ENCODE measurements around the gene AARSD1. TPM values are rescaled to one million over a fixed set of nuclear protein-coding genes. Genes with fewer than 3 reads are reported as not detected.

Gene AARSD1
- total and polyA plus RNA-seq, 2 experiments from 2014 or later: 25.7 to 74.4 TPM

DNA sequence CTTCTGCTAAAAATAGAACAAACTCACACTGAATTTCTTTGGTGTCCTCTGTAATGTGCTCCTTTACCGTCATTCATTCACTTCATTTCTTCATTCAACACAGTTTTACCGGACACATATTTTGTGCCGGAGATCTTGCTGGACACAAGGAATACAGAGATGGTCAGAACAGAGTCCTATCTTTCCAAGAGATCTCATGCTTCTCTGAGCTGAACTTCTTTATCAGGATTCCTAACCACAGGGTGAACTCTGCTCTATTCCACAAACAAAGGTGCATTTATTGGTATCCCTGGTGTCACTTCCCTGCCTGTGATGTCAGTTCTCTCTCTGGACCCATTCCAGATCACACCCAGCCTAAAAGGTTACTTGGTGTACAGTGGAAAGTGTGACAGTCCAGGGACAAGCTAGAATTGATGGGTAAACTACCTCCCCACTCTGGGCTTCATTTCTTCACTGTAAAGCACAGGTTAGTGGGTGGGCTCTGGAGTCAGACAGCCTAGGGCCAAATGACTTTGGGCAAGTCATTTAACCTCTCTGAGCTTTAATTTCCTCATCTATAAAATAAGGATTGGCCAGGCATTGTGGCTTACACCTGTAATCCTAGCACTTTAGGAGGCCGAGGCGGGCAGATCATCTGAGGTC, 46.5 kb upstream of the AARSD1 start (continued):
- TF ChIP-seq, protein P1, sequence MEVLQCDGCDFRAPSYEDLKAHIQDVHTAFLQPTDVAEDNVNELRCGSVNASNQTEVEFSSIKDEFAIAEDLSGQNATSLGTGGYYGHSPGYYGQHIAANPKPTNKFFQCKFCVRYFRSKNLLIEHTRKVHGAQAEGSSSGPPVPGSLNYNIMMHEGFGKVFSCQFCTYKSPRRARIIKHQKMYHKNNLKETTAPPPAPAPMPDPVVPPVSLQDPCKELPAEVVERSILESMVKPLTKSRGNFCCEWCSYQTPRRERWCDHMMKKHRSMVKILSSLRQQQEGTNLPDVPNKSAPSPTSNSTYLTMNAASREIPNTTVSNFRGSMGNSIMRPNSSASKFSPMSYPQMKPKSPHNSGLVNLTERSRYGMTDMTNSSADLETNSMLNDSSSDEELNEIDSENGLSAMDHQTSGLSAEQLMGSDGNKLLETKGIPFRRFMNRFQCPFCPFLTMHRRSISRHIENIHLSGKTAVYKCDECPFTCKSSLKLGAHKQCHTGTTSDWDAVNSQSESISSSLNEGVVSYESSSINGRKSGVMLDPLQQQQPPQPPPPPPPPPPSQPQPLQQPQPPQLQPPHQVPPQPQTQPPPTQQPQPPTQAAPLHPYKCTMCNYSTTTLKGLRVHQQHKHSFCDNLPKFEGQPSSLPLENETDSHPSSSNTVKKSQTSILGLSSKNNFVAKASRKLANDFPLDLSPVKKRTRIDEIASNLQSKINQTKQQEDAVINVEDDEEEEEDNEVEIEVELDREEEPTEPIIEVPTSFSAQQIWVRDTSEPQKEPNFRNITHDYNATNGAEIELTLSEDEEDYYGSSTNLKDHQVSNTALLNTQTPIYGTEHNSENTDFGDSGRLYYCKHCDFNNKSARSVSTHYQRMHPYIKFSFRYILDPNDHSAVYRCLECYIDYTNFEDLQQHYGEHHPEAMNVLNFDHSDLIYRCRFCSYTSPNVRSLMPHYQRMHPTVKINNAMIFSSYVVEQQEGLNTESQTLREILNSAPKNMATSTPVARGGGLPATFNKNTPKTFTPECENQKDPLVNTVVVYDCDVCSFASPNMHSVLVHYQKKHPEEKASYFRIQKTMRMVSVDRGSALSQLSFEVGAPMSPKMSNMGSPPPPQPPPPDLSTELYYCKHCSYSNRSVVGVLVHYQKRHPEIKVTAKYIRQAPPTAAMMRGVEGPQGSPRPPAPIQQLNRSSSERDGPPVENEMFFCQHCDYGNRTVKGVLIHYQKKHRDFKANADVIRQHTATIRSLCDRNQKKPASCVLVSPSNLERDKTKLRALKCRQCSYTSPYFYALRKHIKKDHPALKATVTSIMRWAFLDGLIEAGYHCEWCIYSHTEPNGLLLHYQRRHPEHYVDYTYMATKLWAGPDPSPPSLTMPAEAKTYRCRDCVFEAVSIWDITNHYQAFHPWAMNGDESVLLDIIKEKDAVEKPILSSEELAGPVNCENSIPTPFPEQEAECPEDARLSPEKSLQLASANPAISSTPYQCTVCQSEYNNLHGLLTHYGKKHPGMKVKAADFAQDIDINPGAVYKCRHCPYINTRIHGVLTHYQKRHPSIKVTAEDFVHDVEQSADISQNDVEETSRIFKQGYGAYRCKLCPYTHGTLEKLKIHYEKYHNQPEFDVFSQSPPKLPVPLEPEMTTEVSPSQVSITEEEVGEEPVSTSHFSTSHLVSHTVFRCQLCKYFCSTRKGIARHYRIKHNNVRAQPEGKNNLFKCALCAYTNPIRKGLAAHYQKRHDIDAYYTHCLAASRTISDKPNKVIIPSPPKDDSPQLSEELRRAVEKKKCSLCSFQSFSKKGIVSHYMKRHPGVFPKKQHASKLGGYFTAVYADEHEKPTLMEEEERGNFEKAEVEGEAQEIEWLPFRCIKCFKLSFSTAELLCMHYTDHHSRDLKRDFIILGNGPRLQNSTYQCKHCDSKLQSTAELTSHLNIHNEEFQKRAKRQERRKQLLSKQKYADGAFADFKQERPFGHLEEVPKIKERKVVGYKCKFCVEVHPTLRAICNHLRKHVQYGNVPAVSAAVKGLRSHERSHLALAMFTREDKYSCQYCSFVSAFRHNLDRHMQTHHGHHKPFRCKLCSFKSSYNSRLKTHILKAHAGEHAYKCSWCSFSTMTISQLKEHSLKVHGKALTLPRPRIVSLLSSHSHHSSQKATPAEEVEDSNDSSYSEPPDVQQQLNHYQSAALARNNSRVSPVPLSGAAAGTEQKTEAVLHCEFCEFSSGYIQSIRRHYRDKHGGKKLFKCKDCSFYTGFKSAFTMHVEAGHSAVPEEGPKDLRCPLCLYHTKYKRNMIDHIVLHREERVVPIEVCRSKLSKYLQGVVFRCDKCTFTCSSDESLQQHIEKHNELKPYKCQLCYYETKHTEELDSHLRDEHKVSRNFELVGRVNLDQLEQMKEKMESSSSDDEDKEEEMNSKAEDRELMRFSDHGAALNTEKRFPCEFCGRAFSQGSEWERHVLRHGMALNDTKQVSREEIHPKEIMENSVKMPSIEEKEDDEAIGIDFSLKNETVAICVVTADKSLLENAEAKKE (CRISPR knock-in tag; IDR thresholded peaks at IDR 0.05): no peak
- TF ChIP-seq, protein P2, sequence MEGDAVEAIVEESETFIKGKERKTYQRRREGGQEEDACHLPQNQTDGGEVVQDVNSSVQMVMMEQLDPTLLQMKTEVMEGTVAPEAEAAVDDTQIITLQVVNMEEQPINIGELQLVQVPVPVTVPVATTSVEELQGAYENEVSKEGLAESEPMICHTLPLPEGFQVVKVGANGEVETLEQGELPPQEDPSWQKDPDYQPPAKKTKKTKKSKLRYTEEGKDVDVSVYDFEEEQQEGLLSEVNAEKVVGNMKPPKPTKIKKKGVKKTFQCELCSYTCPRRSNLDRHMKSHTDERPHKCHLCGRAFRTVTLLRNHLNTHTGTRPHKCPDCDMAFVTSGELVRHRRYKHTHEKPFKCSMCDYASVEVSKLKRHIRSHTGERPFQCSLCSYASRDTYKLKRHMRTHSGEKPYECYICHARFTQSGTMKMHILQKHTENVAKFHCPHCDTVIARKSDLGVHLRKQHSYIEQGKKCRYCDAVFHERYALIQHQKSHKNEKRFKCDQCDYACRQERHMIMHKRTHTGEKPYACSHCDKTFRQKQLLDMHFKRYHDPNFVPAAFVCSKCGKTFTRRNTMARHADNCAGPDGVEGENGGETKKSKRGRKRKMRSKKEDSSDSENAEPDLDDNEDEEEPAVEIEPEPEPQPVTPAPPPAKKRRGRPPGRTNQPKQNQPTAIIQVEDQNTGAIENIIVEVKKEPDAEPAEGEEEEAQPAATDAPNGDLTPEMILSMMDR (conservative IDR thresholded peaks at IDR 0.05; ENCODE audit: low read depth in 2 of 2): no peak

DNA sequence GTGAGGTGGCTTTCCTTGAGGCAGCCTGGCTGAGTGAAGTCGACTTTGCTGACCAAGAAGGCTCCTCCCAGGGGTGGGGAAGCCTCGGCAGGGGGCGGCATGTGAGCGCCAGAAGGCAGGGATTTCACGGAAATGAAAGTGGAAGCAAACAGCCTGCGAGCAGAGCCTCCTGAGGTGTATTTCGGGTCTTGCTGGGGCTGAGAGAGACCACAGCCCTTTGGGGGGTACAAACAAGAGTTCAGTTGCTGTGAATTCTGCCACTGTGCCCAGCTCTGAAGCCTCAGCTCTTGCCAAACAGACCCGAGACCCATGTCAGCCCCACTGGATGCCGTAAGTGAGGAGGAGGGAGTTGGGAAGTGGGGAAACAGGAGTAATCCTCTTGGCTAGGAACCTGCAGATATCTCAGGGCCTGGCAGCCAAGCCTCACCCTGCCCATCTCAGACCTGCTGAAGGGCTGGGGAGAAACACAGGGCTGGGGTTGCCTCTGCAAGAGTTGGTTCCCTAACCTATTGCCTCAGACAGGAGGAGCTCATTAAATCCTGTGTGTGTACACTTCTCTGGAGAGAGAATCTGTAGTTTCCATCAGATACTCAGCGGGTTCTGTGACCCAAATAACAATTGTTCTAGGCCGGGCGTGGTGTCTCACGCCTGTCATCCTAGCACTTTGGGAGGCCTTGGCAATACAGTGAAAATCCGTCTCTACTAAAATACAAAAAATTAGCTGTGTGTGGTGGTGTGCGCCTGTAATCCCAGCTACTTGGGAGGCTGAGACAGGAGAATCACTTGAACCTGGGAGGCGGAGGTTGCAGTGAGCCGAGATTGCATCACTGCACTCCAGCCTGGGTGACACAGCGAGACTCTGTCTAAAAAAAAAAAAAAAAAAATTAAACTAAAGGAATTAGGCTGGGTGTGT, 42.6 kb upstream of the AARSD1 start, which contains the start of gene IFI35:
TSS of gene IFI35 (plus strand) at position 146 of the 913 bp plus-strand sequence. CDS start at position 310, 164 bp downstream.
- Histone ChIP-seq H3K4me2 (peak within 1 kb of the TSS; percentile 81), H3K27me3 (ENCODE audit: insufficient read depth) (no peaks in the 10 kb centered on the region), H3K27ac (ENCODE audit: low read depth) (peak within 1 kb of the TSS; percentile 93), H3K79me2 (replicated peaks; ENCODE audit: insufficient read depth) (no peaks in the 10 kb centered on the region), H3K36me3 (ENCODE audit: insufficient read depth) (peaks cover 21% of the 10 kb centered on the region), H3K9me2 (ENCODE audit: insufficient read depth) (no peaks in the 10 kb centered on the region), H3F3A (replicated peaks; ENCODE audit: low read depth) (peaks cover 36% of the 10 kb centered on the region), H3K4me1 (ENCODE audit: insufficient read depth) (0 out of 2 replicates have a peak, but pooled peaks cover 8% of the 10 kb centered on the region), H3K4me3 (peak within 1 kb of the TSS; percentile 53), H4K20me1 (replicated peaks; ENCODE audit: insufficient read depth) (peaks cover 16% of the 10 kb centered on the region), H2AFZ (peak within 1 kb of the TSS; percentile 89; the same call in 1 of the 2 replicates)
- Mint-ChIP-seq H3K9me3 (no peaks in the 10 kb centered on the region), H3K4me3 (peak within 1 kb of the TSS; percentile 75), H3K27ac (peak within 1 kb of the TSS; percentile 90), H3K4me1 (peaks cover 8% of the 10 kb centered on the region; the same call in 2 of the 3 replicates), H3K27me3 (ENCODE audit: insufficient read depth, low read depth, poor library complexity) (peaks cover 16% of the 10 kb centered on the region), H3K36me3 (ENCODE audit: low read depth) (peaks cover 31% of the 10 kb centered on the region)
- ATAC-seq (peak; percentile 76), DNase-seq (ENCODE audit: low spot score) (peak; percentile 79)
- TF ChIP-seq, protein P1 (CRISPR knock-in tag; IDR thresholded peaks at IDR 0.05): no peak
- TF ChIP-seq STAT1 (IDR thresholded peaks at IDR 0.05; ENCODE audit: unreplicated experiment): no peak
- no peak for TF ChIP-seq ZNF331 (CRISPR knock-in tag; IDR thresholded peaks at IDR 0.05; ENCODE audit: low read depth)

Measured in GM23338 (cell line).